Right renal cortex interstitium (tissue), 3 donors: Measurements from ENCODE around the gene TYR. TPM values are rescaled to one million over a fixed set of nuclear protein-coding genes. Genes with fewer than 3 reads are reported as not detected.
"Not testable (repeated sequence)": the region's sequence is repeated elsewhere in the genome, so short reads cannot be mapped to it uniquely, and the experiment has no call there.

Experiments
- DNase-seq, 3 donors: peaks; one replicate each; pipeline ENCODE4 v3.0.0-alpha.2; 2013; ENCODE audit warnings: low read depth in 3 of 3, low spot score in 2 of 3
- polyA plus RNA-seq, 3 donors: library from polyadenylated mRNA; unstranded; fragments of 120-200 nt; gene quantifications; one replicate each; pipeline ENCODE4 v1.2.1, GENCODE V29; 2013; ENCODE audit not compliant: insufficient read length in 3 of 3

Gene TYR
- polyA plus RNA-seq, 3 donors: 0.06 to 0.08 (median 0.08) TPM

GRCh38 chr11:89342880-89343572 is 165.4 kb downstream of the TYR start:
- DNase-seq: not testable (repeated sequence)

Other genes with a start within 250 kb of the TYR start
- gene GRM5, start 111.9 kb upstream of the TYR start, polyA plus RNA-seq: under 1 TPM; 0.17 to 0.20 (median 0.19) TPM